Lung (tissue), 12 donors: ENCODE data around the gene EFNA2. TPM values are rescaled to one million over a fixed set of nuclear protein-coding genes. Genes with fewer than 3 reads are reported as not detected.

ENCODE experiments used
- ATAC-seq: fragments of 200-7000 bp; cut with Tn5 transposase; one replicate; pipeline ENCODE4 v1.9.1; 2020; ENCODE audit warnings: moderate number of reproducible peaks; ENCODE audit not compliant: insufficient read depth, low FRiP score
- DNase-seq, 3 donors: peaks; one replicate each; pipeline ENCODE4 v3.0.0-alpha.2; 2013 to 2017
- H3K27ac ChIP-seq, 2 donors: one replicate each; pipeline ENCODE4 v1.5.1; 2013; ENCODE audit warnings: mild to moderate bottlenecking in 2 of 2, moderate library complexity in 2 of 2, control low read depth in 1 of 2, inconsistent platforms in 1 of 2, low read depth in 1 of 2, low read length in 1 of 2
- H3K27me3 ChIP-seq, 3 donors: one replicate each; pipeline ENCODE4 v1.5.1; 2013; ENCODE audit warnings: low read length in 2 of 3; ENCODE audit not compliant: control insufficient read depth in 3 of 3, insufficient read depth in 3 of 3
- H3K36me3 ChIP-seq, 4 donors: one replicate each; pipeline ENCODE4 v1.5.1; 2013; ENCODE audit warnings: low read length in 4 of 4, mild to moderate bottlenecking in 1 of 4, moderate library complexity in 1 of 4; ENCODE audit not compliant: control insufficient read depth in 4 of 4, insufficient read depth in 4 of 4
- H3K4me1 ChIP-seq, 5 donors: one replicate each; pipeline ENCODE4 v1.5.1; 2013; ENCODE audit warnings: low read length in 5 of 5, mild to moderate bottlenecking in 2 of 5, moderate library complexity in 1 of 5; ENCODE audit not compliant: control insufficient read depth in 5 of 5, insufficient read depth in 5 of 5
- H3K4me3 ChIP-seq: one replicate; pipeline ENCODE4 v1.5.1; 2013; ENCODE audit warnings: mild to moderate bottlenecking, control low read depth, moderate library complexity
- H3K9ac ChIP-seq, 2 donors: one replicate each; pipeline ENCODE4 v1.5.1; 2013; ENCODE audit warnings: low read length in 2 of 2, control low read depth in 1 of 2; ENCODE audit not compliant: insufficient read depth in 1 of 2
- H3K9me3 ChIP-seq, 4 donors: one replicate each; pipeline ENCODE4 v1.5.1; 2013; ENCODE audit warnings: low read length in 3 of 4, mild to moderate bottlenecking in 1 of 4, moderate library complexity in 1 of 4; ENCODE audit not compliant: control insufficient read depth in 4 of 4, insufficient read depth in 3 of 4
- CTCF ChIP-seq: IDR thresholded peaks from 2 replicates; pipeline ENCODE4 v1.5.1; 2012; ENCODE audit warnings: mild to moderate bottlenecking; ENCODE audit errors: control extremely low read depth, extremely low read depth
- WGBS, 2 donors: extraction: QIAGEN DNeasy Blood & Tissue Kit; methylation state at CpG; one replicate each; pipeline ENCODE4 v1.1.7; 2013; 5-methylcytosine and 5-hydroxymethylcytosine counted together
- polyA plus RNA-seq, 2 donors: library from polyadenylated mRNA; stranded (reverse); fragments of 200-250 nt; gene quantifications; one replicate each; pipeline ENCODE4 v1.2.1, GENCODE V29; 2013
- total RNA-seq, 2 donors: library from RNA; depleted of rRNA in 1 of 2; stranded (reverse); fragments of >200 nt in 1 of 2; gene quantifications; one replicate each; pipeline ENCODE4 v1.2.1, GENCODE V29; 2014 to 2021
- donor health status: control.
- donor health status: control.
- donor health status: Bipolar disorder and iron deficiency.
- donor health status: healthy.
- donor health status: DM: yes; HTN: yes; CAD: no.

EFNA2 gene
- total and polyA plus RNA-seq, 4 donors = 0.37 TPM; not detected in 3

- 1% methylated on average over 44 to 87 of the region's 87 CpGs for WGBS, 2 donors
- DNase-seq = peak in 2 of 3 donors; percentile 29 to 62
- no peaks in the 10 kb centered on the region for H3K36me3 ChIP-seq
- no peak for ATAC-seq
- no peaks in the 10 kb centered on the region for H3K27me3 ChIP-seq
- H3K27ac ChIP-seq = peak within 1 kb of the TSS in 1 of 2 donors; percentile 18
- H3K4me1 ChIP-seq = peaks cover 0 to 30% (median 7%) of the 10 kb centered on the region in 5 donors
- H3K4me3 ChIP-seq = peak within 1 kb of the TSS; percentile 29
- H3K9me3 ChIP-seq = no peaks in the 10 kb centered on the region
- no peak for TF ChIP-seq CTCF
- H3K9ac ChIP-seq = no peak within 1 kb of the TSS
Measured at GRCh38 chr19:1237754-1238368, 47.8 kb upstream of the EFNA2 start, which contains the start of gene CBARP. TSS of gene CBARP (minus strand) at chr19:1238005. CDS start at chr19:1236100, 1,905 bp downstream.

- no peaks in the 10 kb centered on the region for H3K36me3 ChIP-seq
- no peaks in the 10 kb centered on the region for H3K27me3 ChIP-seq
- DNase-seq (peak in 1 of 3 donors; percentile 7), ATAC-seq (no peak)
- H3K9me3 ChIP-seq = no peaks in the 10 kb centered on the region
- no peak overlapping the region for H3K9ac ChIP-seq
- peaks cover 0 to 29% (median 7%) of the 10 kb centered on the region in 5 donors for H3K4me1 ChIP-seq
- no peak for TF ChIP-seq CTCF
- peak overlapping the region in 1 of 2 donors; percentile 18 for H3K27ac ChIP-seq
- 65 to 70% methylated on average over 31 to 34 of the region's 34 CpGs for WGBS, 2 donors
- no peak overlapping the region for H3K4me3 ChIP-seq
Measured at GRCh38 chr19:1238369-1239303, 47.0 kb upstream of the EFNA2 start.

GRCh38 chr19:1239420-1239795 is 46.3 kb upstream of the EFNA2 start:
- DNase-seq = no peak
- Histone ChIP-seq H3K27ac (peak overlapping the region in 1 of 2 donors; percentile 80), H3K27me3 (no peaks in the 10 kb centered on the region), H3K4me1 (peaks cover 0 to 37% (median 15%) of the 10 kb centered on the region in 5 donors), H3K9ac (no peak overlapping the region), H3K36me3 (peaks cover 0 to 4% (median 0%) of the 10 kb centered on the region in 4 donors), H3K9me3 (no peaks in the 10 kb centered on the region), H3K4me3 (no peak overlapping the region)
- WGBS, 2 donors = 79 to 81% methylated on average over 11 of the region's 11 CpGs
- no peak for ATAC-seq
- no peak for TF ChIP-seq CTCF
